HL-60/S4 treated with phorbol 12-myristate 13-acetate at 8.2 ng/mL for 4 days and 3 days (cell line): ENCODE data around the gene SNRNP27.
"Not testable (repeated sequence)": the region's sequence is repeated elsewhere in the genome, so short reads cannot be mapped to it uniquely, and the experiment has no call there.

ENCODE experiments used
- in situ Hi-C: fragments of 300-500 bp; cut with MboI; formaldehyde crosslinking; loops from 2 replicates; pipeline ENCODE4 v1.15.0; 2022; ENCODE audit warnings: low sequenced_read_pairs

Gene SNRNP27, protein sequence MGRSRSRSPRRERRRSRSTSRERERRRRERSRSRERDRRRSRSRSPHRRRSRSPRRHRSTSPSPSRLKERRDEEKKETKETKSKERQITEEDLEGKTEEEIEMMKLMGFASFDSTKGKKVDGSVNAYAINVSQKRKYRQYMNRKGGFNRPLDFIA

DNA sequence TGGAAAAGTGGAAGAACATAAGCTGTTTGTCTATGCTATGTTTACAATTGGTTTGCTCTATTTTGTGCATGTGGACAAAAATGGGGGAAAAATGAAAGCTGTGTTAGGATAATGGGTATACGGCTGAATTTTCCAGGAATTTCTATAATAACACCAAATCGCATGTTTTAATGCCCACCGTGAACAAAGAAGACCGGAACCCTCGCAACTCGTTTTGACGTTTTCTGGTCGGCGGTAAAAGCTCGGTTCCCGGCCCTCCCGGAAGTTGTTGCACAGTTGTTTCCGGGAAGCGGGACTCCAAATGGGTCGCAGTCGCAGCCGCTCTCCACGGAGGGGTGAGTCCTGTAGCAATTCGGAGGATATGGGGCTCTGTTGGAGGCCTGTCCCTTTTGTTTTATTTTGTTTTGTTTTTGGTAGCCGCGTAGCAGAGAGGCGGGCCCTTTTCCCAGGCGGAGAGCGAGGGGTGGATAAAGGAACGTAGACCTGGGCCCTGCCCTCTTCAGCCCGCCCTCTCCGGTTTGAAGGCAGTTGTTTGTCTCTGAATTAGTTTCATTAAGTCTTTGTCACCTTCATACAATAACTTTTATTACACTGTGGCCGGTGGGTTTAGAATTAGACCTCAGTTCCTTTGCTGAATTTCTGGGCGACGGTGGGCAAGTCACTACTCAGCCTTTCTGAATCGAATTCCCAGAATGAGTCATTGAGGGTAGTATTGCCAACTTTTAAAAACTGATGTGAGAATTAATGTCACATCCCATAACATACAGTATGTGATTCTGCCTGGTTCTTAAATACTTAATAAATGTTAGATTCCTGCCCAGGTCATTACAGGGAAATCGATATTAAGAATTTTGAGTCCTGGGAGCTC lies at the start of gene SNRNP27:
Gene SNRNP27 (plus strand): TSS at position 273 of the 868 bp plus-strand sequence. CDS start 29 bp downstream, at position 302.
- in situ Hi-C loops: no loop called here

DNA sequence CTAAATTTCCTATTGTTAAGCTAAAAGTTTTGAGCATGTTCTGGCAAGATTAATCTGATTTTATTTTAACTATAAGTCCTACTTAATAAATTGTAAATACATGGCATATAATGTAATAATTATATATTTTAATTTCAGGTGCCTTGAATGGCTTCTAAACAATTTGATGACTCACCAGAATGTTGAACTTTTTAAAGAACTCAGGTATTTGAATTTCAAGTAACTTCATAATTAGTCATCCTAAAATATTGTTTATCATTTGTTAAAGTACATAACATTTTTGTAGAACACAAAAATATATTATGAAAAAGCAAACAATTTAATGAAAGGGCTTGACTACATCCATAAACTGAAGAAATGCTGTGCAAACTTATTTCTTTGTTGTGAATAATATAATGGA lies 49.8 kb upstream of the SNRNP27 start:
- in situ Hi-C loops: no loop called here

DNA sequence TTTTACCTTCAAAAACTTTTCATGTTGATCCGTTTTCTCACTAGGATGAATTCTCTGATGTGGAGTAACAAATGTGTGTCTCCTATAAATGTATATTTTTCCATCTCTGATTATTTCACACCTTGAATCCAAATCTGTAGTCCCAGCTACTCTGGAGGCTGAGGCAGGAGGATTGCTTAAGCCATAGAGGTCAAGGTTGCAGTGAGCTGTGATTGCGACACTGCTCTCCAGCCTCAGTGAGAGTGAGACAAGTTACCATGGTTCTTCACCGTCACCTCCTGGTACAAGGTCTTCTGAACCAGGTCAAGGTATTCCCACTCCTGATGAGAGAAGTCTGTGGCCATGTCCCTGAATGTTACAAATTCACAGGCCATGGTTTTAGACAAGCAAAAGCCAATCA lies 49.2 kb upstream of the SNRNP27 start:
- in situ Hi-C loops: no loop called here

DNA sequence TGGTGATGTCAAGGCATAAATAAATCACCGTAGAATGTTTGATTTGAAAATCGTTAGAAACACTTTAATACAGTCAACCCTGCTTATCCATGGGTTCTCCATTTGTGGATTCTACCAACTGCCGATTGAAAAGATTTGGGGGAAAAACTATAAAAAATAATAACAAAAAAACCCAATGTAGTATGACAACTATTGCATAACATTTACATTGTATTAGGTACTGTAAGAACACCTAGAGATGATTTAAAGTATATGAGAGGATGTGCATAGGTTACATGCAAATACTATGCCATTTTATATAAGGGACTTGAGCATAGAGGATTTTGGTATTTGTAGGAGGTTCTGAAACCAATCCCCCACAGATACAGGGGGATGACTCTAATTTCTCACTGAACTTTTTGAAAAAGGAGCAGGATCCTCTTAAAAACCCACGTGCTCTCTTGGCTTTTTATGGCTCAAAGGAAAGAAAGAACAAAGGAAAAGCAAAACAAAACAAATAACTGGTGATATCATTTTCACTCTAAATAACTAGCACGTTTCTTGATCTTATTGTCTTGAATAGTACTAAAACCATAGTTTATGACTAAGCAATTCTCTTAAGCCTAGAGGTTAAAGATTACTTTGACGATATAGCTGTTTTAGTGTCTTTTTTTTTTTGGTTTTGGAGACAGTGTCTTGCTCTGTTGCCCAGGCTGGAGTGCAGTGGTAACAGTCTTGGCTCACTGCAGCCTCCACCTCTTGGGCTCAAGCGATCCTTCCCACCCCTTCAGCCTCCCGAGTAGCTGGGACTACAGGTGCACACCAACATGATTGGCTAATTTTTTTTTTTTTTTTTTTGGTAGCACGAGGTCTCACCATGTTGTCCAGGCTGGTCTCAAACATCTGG lies 47.3 kb upstream of the SNRNP27 start:
- in situ Hi-C loops: no loop called here

DNA sequence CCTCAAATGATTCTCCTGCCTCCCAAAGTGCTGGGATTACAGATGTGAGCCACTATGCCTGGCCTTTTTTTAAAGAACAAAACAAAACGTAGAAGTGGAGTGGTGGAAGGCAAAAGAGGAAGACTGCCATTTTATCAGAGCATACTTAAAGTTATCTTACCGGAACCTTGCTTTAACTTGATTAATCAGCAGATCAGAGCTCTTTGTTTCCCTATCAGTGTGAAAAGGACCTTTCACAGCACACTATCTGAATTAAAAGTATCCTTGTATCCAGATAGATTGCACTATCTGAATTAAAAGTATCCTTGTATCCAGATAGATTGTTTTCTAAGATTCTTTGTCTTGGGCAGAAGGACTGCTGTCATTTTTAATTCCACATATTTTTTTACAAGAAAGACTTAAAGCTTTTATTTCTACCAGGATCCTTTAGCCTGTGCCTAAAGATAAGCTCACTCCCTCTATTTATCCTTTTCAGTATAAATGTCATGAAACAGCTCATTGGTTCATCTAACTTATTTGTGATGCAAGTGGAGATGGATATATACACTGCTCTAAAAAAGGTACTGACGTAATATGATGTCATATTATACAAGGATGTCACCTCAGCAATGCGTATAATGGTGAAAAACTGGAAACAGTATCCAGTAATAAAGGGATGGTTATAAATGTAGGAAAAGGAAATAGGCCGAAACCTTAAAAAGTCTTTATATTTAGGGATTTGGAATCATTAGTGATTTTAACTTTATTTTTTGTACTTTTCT lies 46.5 kb upstream of the SNRNP27 start:
- in situ Hi-C loops: no loop called here

DNA sequence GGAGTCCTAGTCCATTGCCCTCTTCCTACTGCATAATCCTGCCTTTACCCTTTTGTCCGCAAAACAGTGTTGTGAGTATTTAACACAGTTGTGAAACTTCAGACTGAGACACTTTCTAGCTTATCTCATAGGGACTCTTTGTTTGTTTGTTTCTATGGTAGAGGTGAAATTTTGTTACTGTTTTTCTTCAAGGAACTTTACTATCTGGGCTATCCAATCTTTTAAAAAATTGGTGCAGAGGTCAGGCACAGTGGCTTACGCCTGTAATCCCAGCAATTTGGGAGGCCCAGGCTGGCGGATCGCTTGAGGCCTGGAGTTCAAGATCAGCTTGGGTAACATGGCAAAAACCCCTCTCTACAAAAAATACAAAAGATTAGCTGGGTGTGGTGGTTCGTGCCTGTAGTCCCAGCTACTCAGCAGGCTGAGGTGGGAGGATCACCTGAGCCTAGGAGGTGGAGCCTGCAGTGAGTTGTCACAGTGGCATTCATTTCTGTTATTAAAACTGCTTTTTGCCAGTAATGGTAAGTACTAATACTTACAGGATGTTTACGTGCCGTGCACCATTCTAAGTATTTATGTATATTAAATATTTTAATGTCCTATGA lies 45.5 kb upstream of the SNRNP27 start:
- in situ Hi-C loops: no loop called here

DNA sequence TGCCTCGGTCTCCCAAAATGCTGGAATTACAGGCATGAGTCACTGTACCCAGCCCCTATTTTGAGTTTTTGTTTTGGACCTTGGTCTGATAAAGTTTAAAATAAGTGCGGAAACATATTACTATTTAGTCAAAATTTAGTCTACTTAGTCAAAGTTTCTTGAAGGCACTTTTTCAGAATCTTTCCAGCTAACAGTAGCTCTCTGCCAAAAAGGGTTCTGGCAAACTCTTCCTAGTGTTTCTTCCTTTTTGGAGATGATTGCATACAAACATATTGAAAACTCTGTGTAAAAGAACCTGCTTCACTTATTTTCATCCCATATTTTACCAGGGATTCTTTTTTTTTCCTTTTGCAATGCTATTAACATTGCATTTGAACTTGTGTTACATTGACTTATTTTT lies 35.5 kb upstream of the SNRNP27 start:
- in situ Hi-C loops: no loop called here

DNA sequence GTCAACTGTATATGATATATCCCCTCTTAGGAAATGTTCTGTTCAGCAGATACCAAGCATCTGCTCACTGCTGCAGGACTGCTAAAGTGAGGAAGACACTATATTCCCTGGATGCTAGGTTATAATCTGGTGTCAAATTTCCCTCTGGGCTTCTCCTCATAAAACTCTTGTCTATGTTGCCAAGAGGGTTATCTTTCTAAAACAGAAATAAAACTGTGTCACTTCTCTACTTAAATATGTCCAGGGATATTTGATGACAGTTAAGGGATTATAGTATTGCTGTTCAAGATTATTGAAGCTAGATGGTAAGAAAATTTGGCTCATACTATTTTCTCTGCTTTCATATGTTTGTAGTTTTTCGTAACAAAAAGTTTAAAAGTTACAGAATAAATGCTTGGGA lies 30.5 kb upstream of the SNRNP27 start:
- in situ Hi-C loops: no loop called here

DNA sequence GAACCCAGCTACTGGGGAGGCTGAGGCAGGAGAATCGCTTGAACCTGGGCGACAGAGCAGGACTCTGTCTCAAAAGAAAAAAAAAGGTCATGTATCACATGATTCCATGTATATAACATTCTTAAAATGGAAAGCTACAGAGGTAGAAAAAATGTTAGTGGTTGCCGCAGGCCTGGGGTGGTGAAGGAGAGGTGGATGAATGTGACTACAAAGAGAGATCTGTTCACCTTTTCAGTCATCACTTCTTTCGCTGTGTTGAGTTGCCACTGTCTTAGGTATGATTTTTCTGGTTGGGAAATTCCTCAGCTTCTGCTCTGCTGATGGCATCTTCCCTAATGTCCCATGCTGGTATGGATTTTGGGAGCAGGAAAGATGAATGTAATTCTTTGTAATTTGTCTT lies 5.3 kb upstream of the SNRNP27 start:
- in situ Hi-C loops: no loop called here

DNA sequence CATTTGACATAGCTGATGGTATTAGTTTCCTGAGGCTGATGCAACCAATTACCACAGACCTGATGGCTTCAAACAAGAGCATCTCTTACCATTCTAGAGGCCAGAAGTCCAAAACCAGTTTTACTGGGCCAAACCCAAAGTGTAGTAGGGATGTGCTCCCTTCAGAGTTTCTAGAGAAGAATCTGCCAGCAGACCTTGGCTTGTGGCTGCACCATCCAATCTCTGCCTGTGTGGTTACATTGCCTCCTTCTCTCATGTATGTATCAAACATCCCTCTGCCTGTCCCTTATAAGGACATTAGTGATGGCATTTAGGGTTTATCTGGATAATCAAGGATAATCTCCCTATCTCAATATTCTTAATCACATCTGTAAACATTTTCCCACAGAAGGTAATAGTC lies 4.5 kb upstream of the SNRNP27 start:
- in situ Hi-C loops: no loop called here

DNA sequence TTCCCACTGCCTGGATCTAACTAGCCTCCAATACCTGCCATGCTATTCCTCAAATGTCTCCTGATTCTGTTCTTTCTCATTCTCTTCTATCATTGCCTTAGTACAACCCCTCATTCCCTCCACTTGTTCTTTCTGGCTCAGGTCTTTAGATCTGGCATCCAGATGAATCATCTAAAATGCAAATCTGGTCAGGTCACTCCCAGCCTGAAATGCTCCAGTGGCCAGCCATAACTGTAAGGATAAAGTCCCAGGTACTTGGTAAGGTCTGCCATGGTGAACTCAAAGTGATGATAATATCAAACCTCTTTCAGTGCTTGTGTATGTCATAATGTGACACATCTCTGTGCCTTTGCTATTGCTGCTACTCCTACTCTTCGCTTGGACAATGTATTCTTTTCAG lies 2.9 kb upstream of the SNRNP27 start:
- in situ Hi-C loops: no loop called here

DNA sequence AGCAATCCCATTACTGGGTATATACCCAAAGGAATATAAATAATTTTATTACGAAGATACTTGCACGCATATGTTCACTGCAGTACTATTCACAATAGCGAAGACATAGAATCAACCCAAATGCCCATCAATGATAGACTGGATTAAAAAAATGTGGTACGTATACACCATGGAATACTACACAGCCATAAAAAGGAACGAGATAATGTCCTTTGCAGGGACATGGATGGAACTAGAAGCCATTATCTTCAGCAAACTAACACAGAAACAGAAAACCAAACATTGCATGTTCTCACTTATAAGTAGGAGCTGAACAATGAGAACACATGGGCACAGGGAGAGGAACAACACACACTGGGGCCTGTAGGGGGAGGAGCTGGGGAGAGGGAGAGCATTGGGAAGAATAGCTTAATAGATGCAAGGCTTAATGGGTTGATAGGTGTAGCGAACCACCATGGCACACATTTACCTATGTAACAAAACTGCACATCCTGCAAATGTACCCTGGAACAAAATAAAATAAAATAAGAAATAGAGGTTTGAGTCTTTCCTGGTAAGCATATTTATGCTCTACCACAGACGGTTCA lies 825 bp upstream of the SNRNP27 start:
- in situ Hi-C loops: not testable (repeated sequence)

DNA sequence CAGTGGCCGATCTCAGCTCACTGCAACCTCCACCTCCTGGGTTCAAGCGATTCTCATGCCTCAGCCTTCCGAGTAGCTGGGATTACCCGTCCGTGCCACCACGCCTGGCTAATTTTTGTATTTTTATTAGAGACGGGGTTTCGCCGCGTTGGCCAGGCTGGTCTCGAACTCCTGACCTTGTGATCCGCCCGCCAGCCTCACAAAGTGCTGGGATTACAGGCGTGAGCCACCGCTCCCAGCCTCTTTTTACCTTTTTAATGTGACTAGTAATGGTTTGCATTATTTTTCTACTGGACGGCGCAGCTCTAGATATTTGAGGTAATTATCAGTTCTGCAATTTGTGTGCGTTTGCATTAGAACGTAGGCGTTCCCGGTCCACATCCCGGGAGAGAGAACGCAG lies 981 bp downstream of the SNRNP27 start:
- in situ Hi-C loops: not testable (repeated sequence)

DNA sequence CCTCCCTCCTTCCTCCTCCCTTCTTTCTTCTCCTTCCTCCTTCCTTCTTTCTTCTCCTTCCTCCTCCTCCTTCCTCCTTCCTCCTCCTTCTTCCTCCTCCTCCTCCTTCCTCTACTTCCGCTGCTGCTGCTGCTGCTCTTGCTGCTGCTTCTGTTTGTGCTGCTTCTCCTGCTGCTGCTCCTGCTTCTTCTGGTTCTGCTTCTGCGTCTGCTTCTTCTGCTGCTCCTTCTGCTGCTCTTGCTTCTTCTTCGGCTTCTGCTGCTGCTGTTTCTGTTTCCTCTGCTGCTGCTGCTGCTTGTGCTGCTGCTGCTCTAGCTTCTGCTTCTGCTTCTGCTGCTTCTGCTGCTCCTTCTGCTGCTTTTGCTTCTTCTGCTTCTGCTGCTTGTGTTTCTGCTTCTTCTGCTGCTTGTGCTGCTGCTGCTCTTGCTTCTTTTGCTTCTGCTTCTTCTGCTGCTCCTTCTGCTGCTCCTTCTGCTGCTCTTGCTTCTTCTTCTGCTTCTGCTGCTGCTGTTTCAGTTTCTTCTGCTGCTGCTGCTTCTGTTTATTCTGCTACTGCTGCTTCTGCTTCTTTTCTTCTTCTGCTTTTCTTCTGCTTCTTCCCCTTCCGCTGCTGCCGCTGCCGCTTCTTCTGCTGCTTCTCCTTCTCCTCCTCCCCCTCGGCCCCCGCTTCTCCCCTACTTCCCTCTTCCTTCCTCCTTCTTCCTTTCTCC lies 8.6 kb downstream of the SNRNP27 start:
- in situ Hi-C loops: no loop called here

DNA sequence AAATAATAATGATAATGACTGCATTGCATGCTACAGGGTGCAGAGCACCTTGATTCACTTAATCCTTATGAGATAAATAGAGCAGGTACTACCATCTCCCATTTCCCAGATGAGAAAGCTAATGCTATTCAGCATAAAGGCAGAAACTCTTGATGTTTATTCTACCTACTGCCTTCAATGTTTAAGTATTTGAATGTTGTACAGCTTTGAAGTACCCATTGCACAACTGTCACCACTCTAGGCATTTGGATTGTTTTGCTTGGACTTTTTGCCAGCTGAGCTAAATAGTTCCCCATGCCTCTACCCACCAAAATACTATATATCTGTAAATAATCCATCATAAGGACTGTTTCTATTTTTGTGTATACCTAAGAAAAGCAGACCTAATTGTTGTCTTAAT lies 13.5 kb downstream of the SNRNP27 start:
- in situ Hi-C loops: no loop called here

DNA sequence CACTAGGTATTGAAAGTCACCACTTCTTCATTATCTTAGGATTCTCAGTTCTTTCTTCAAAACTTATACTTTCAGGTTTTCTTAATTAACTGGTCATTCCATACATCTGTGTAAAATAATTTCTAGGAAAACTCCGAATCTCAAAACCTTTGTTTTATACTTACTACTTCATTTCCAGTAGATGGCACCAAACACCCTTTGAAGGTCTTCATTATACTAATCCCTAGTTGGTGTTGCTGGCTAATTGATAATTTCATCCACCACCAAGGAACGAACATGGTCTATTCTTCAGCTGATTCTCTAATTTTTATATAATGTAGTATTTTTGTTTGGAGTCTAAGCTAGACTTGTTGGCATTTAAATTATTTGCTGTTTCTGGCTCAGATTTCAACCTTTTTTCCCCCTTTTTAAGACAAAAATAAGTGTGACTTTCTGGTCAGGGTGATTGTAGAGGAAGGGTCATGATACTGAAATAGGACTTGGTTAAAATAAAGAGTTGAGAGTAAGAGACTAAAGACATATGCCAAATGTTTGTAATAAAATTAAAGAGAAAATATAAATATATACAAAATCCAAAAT lies 18.3 kb downstream of the SNRNP27 start:
- in situ Hi-C loops: no loop called here

DNA sequence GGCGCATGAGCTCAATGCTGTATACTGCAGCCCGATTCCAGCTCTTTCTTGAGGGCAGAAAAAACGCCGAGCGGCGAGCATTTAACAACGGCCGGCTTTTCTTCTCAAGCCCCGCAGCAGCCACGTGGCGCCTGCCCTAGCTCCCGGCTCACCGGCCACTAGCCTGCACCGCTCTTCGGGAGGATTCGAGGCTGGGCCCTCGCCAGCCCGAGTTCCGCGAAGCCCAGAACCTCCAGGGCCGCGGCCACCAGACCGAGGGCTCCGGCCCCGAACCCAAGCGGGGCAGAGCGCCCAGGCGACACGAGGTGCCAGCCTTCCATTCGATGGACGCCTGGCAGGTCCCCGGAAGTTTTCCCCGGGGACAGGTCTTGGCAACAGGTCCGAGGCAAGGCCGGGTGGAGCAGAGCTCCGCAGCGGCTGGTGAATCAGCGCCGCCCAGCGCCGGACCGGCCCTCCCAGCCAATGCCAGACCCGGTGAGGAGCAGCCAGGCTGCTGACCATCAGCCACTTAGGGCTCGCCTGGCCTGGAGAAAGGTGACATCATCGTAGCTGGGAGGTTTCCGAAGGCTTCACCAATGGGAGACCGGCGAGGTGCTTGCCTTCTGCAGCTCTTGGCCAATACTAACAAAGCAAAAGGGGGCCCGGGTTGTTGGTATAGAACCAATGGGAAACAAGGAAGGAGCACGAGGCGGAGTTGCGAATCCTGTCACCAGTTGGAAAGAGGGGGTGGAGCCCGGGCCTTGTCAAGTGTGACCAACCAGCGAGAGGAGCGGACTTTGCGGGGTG lies 20.6 kb downstream of the SNRNP27 start:
- in situ Hi-C loops: no loop called here
